ENCODE data around the gene EMP1.

Gene EMP1

GRCh38 chr12:13152756-13153155 is 43.8 kb upstream of the EMP1 start:
- Histone ChIP-seq H3K4me1 (ENCODE audit: control insufficient read depth, low read depth, low read length) (no peaks in the 10 kb centered on the region), H2BK120ac (ENCODE audit: low read depth, low read length) (no peak overlapping the region), H3K27me3 (ENCODE audit: insufficient read depth, low read length, poor library complexity) (no peaks in the 10 kb centered on the region), H3K79me1 (ENCODE audit: low read length) (no peaks in the 10 kb centered on the region), H2BK15ac (replicated peaks; ENCODE audit: low read depth) (no peak overlapping the region), H3K79me2 (ENCODE audit: control insufficient read depth, insufficient read depth, low read length) (no peaks in the 10 kb centered on the region), H3K27ac (ENCODE audit: low read depth, low read length) (no peak overlapping the region), H3K18ac (ENCODE audit: low read length) (no peak overlapping the region), H3K36me3 (ENCODE audit: control insufficient read depth, insufficient read depth, low read length) (no peaks in the 10 kb centered on the region), H3K4ac (ENCODE audit: low read depth, low read length) (no peak overlapping the region), H3K4me2 (ENCODE audit: low read length) (no peak overlapping the region), H4K8ac (ENCODE audit: low read depth, low read length) (no peak overlapping the region), H2BK5ac (ENCODE audit: low read length) (no peak overlapping the region), H3K9ac (ENCODE audit: low read length) (no peak overlapping the region), H2AK5ac (ENCODE audit: low read length) (no peak overlapping the region), H3K23ac (ENCODE audit: low read length) (no peak overlapping the region), H4K5ac (ENCODE audit: low read length) (no peak overlapping the region), H3K4me3 (ENCODE audit: low read length) (no peak overlapping the region), H3K56ac (ENCODE audit: low read length) (no peak overlapping the region)
- DNase-seq: no peak
- WGBS (ENCODE audit: extremely low coverage, insufficient coverage, low lambda C conversion rate): no CpG with 5 or more reads among the region's 6 CpGs

- H4K8ac ChIP-seq (ENCODE audit: low read depth, low read length): no peak overlapping the region
- H2BK15ac ChIP-seq (replicated peaks; ENCODE audit: low read depth): no peak overlapping the region
- no peak overlapping the region for H3K23ac ChIP-seq (ENCODE audit: low read length)
- H3K79me2 ChIP-seq (ENCODE audit: control insufficient read depth, insufficient read depth, low read length): no peaks in the 10 kb centered on the region
- no peak overlapping the region for H2BK120ac ChIP-seq (ENCODE audit: low read depth, low read length)
- no peak overlapping the region for H3K56ac ChIP-seq (ENCODE audit: low read length)
- H3K4me1 ChIP-seq (ENCODE audit: control insufficient read depth, low read depth, low read length): no peaks in the 10 kb centered on the region
- H4K5ac ChIP-seq (ENCODE audit: low read length): no peak overlapping the region
- H2BK5ac ChIP-seq (ENCODE audit: low read length): no peak overlapping the region
- no peak overlapping the region for H3K9ac ChIP-seq (ENCODE audit: low read length)
- DNase-seq: no peak
- no peaks in the 10 kb centered on the region for H3K36me3 ChIP-seq (ENCODE audit: control insufficient read depth, insufficient read depth, low read length)
- no peak overlapping the region for H3K27ac ChIP-seq (ENCODE audit: low read depth, low read length)
- no peak overlapping the region for H3K18ac ChIP-seq (ENCODE audit: low read length)
- no peak overlapping the region for H3K4me2 ChIP-seq (ENCODE audit: low read length)
- no CpG with 5 or more reads among the region's 7 CpGs for WGBS (ENCODE audit: extremely low coverage, insufficient coverage, low lambda C conversion rate)
- H3K4ac ChIP-seq (ENCODE audit: low read depth, low read length): no peak overlapping the region
- no peaks in the 10 kb centered on the region for H3K79me1 ChIP-seq (ENCODE audit: low read length)
- H2AK5ac ChIP-seq (ENCODE audit: low read length): no peak overlapping the region
- H3K4me3 ChIP-seq (ENCODE audit: low read length): no peak overlapping the region
- no peaks in the 10 kb centered on the region for H3K27me3 ChIP-seq (ENCODE audit: insufficient read depth, low read length, poor library complexity)
Observed at GRCh38 chr12:13153180-13153579, 43.3 kb upstream of the EMP1 start.

DNA sequence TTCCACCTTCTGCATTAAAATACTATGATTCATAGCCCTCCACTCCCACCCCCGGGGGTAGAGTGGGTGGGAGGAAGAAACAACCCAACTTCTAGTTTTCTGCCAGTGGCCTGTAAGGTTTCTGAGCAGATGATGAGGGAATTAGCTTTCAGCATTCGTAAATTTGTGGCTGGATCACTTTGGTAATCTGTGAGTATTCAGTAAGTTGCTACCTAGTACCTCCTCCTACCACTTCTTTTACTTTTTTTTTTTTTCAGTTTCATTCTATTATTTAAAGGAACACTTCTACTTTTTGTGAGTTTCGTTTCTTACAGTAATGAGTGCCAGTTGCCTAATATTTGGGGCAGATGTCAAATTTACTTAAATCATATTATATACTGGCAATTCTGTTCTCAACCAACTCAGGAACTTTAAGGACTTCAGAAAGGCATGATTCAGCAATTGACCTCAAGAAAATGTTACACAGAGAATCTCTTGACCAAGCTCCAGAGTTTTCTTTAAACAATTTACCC is 42.4 kb upstream of the EMP1 start:
- no peaks in the 10 kb centered on the region for H3K79me1 ChIP-seq (ENCODE audit: low read length)
- no peaks in the 10 kb centered on the region for H3K4me1 ChIP-seq (ENCODE audit: control insufficient read depth, low read depth, low read length)
- H3K27ac ChIP-seq (ENCODE audit: low read depth, low read length): no peak overlapping the region
- H3K4me2 ChIP-seq (ENCODE audit: low read length): no peak overlapping the region
- DNase-seq: no peak
- H3K27me3 ChIP-seq (ENCODE audit: insufficient read depth, low read length, poor library complexity): no peaks in the 10 kb centered on the region
- H2AK5ac ChIP-seq (ENCODE audit: low read length): no peak overlapping the region
- H3K4ac ChIP-seq (ENCODE audit: low read depth, low read length): no peak overlapping the region
- no peak overlapping the region for H3K9ac ChIP-seq (ENCODE audit: low read length)
- no CpG with 5 or more reads among the region's 3 CpGs for WGBS (ENCODE audit: extremely low coverage, insufficient coverage, low lambda C conversion rate)
- H3K23ac ChIP-seq (ENCODE audit: low read length): no peak overlapping the region
- no peak overlapping the region for H3K56ac ChIP-seq (ENCODE audit: low read length)
- no peak overlapping the region for H3K18ac ChIP-seq (ENCODE audit: low read length)
- H2BK120ac ChIP-seq (ENCODE audit: low read depth, low read length): no peak overlapping the region
- no peak overlapping the region for H4K5ac ChIP-seq (ENCODE audit: low read length)
- H3K79me2 ChIP-seq (ENCODE audit: control insufficient read depth, insufficient read depth, low read length): no peaks in the 10 kb centered on the region
- H3K4me3 ChIP-seq (ENCODE audit: low read length): no peak overlapping the region
- H2BK15ac ChIP-seq (replicated peaks; ENCODE audit: low read depth): no peak overlapping the region
- no peak overlapping the region for H2BK5ac ChIP-seq (ENCODE audit: low read length)
- no peaks in the 10 kb centered on the region for H3K36me3 ChIP-seq (ENCODE audit: control insufficient read depth, insufficient read depth, low read length)
- no peak overlapping the region for H4K8ac ChIP-seq (ENCODE audit: low read depth, low read length)

DNA sequence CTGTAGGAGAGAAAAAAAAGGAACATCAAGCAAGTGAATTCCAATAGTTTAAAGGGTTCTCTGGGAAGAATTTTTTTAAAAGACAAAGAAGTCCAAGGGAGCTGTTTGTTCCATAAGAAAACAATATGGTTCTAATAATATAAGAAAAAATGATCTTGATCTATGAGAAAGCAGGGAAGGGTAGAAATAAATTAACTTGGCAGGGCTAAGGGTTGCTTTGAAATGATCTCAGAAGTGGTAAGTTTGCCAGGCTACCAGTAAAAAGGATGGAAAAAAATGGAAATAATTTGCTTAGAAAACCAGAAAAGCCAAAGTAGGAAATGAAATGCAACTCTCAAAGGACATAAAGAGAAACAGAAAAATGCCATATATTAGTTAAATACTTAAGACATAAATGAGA is 41.7 kb upstream of the EMP1 start:
- no peak overlapping the region for H2BK15ac ChIP-seq (replicated peaks; ENCODE audit: low read depth)
- H2BK5ac ChIP-seq (ENCODE audit: low read length): no peak overlapping the region
- H3K4me3 ChIP-seq (ENCODE audit: low read length): no peak overlapping the region
- H3K36me3 ChIP-seq (ENCODE audit: control insufficient read depth, insufficient read depth, low read length): no peaks in the 10 kb centered on the region
- H4K5ac ChIP-seq (ENCODE audit: low read length): no peak overlapping the region
- no peak overlapping the region for H3K4me2 ChIP-seq (ENCODE audit: low read length)
- H3K79me1 ChIP-seq (ENCODE audit: low read length): no peaks in the 10 kb centered on the region
- no peaks in the 10 kb centered on the region for H3K4me1 ChIP-seq (ENCODE audit: control insufficient read depth, low read depth, low read length)
- no peak overlapping the region for H3K9ac ChIP-seq (ENCODE audit: low read length)
- H3K4ac ChIP-seq (ENCODE audit: low read depth, low read length): no peak overlapping the region
- no peak overlapping the region for H3K23ac ChIP-seq (ENCODE audit: low read length)
- DNase-seq: no peak
- H3K79me2 ChIP-seq (ENCODE audit: control insufficient read depth, insufficient read depth, low read length): no peaks in the 10 kb centered on the region
- H4K8ac ChIP-seq (ENCODE audit: low read depth, low read length): no peak overlapping the region
- no peaks in the 10 kb centered on the region for H3K27me3 ChIP-seq (ENCODE audit: insufficient read depth, low read length, poor library complexity)
- H2BK120ac ChIP-seq (ENCODE audit: low read depth, low read length): no peak overlapping the region
- no peak overlapping the region for H2AK5ac ChIP-seq (ENCODE audit: low read length)
- H3K18ac ChIP-seq (ENCODE audit: low read length): no peak overlapping the region
- H3K27ac ChIP-seq (ENCODE audit: low read depth, low read length): no peak overlapping the region
- H3K56ac ChIP-seq (ENCODE audit: low read length): no peak overlapping the region

- H3K79me1 ChIP-seq (ENCODE audit: low read length): no peaks in the 10 kb centered on the region
- H3K27ac ChIP-seq (ENCODE audit: low read depth, low read length): no peak overlapping the region
- H3K4ac ChIP-seq (ENCODE audit: low read depth, low read length): no peak overlapping the region
- no peaks in the 10 kb centered on the region for H3K27me3 ChIP-seq (ENCODE audit: insufficient read depth, low read length, poor library complexity)
- no CpG with 5 or more reads among the region's 2 CpGs for WGBS (ENCODE audit: extremely low coverage, insufficient coverage, low lambda C conversion rate)
- no peak overlapping the region for H3K9ac ChIP-seq (ENCODE audit: low read length)
- H3K36me3 ChIP-seq (ENCODE audit: control insufficient read depth, insufficient read depth, low read length): no peaks in the 10 kb centered on the region
- no peak overlapping the region for H4K5ac ChIP-seq (ENCODE audit: low read length)
- no peak overlapping the region for H2AK5ac ChIP-seq (ENCODE audit: low read length)
- no peak overlapping the region for H2BK120ac ChIP-seq (ENCODE audit: low read depth, low read length)
- H3K4me1 ChIP-seq (ENCODE audit: control insufficient read depth, low read depth, low read length): no peaks in the 10 kb centered on the region
- no peak overlapping the region for H3K23ac ChIP-seq (ENCODE audit: low read length)
- no peaks in the 10 kb centered on the region for H3K79me2 ChIP-seq (ENCODE audit: control insufficient read depth, insufficient read depth, low read length)
- H3K56ac ChIP-seq (ENCODE audit: low read length): no peak overlapping the region
- H3K4me3 ChIP-seq (ENCODE audit: low read length): no peak overlapping the region
- H4K8ac ChIP-seq (ENCODE audit: low read depth, low read length): no peak overlapping the region
- no peak overlapping the region for H3K4me2 ChIP-seq (ENCODE audit: low read length)
- no peak overlapping the region for H2BK15ac ChIP-seq (replicated peaks; ENCODE audit: low read depth)
- DNase-seq: no peak
- no peak overlapping the region for H2BK5ac ChIP-seq (ENCODE audit: low read length)
- no peak overlapping the region for H3K18ac ChIP-seq (ENCODE audit: low read length)
Observed at GRCh38 chr12:13156277-13156676, 40.2 kb upstream of the EMP1 start.

DNA sequence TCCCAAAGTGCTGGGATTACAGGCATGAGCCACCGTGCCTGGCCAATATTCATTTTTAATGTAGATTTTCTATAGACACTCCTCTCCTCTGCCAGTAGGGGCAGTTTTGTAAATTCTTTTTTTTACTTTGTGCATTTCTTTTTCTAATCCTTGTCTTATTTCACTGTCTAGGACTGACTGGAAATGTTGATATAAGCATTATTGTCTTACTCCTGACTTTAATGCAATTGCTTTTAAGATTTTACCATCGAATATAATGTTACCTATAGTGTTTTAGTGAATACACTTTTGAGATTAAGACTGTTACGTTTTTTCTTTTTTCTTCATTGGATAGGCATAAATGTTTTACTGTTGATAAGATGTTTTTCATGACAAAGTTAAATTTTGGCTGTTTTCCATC is 35.4 kb upstream of the EMP1 start:
- no peak overlapping the region for H3K9ac ChIP-seq (ENCODE audit: low read length)
- no CpG with 5 or more reads among the region's 3 CpGs for WGBS (ENCODE audit: extremely low coverage, insufficient coverage, low lambda C conversion rate)

More for the DNA sequence above, 35.4 kb upstream of the EMP1 start:
- Histone ChIP-seq H3K79me1 (ENCODE audit: low read length) (no peaks in the 10 kb centered on the region), H4K8ac (ENCODE audit: low read depth, low read length) (no peak overlapping the region), H2AK5ac (ENCODE audit: low read length) (no peak overlapping the region), H2BK15ac (replicated peaks; ENCODE audit: low read depth) (no peak overlapping the region), H3K27me3 (ENCODE audit: insufficient read depth, low read length, poor library complexity) (no peaks in the 10 kb centered on the region), H4K5ac (ENCODE audit: low read length) (no peak overlapping the region), H3K27ac (ENCODE audit: low read depth, low read length) (no peak overlapping the region), H3K18ac (ENCODE audit: low read length) (no peak overlapping the region), H2BK120ac (ENCODE audit: low read depth, low read length) (no peak overlapping the region), H3K56ac (ENCODE audit: low read length) (no peak overlapping the region), H3K36me3 (ENCODE audit: control insufficient read depth, insufficient read depth, low read length) (no peaks in the 10 kb centered on the region), H2BK5ac (ENCODE audit: low read length) (no peak overlapping the region), H3K23ac (ENCODE audit: low read length) (no peak overlapping the region), H3K79me2 (ENCODE audit: control insufficient read depth, insufficient read depth, low read length) (no peaks in the 10 kb centered on the region), H3K4me3 (ENCODE audit: low read length) (no peak overlapping the region), H3K4ac (ENCODE audit: low read depth, low read length) (no peak overlapping the region), H3K4me2 (ENCODE audit: low read length) (no peak overlapping the region), H3K4me1 (ENCODE audit: control insufficient read depth, low read depth, low read length) (no peaks in the 10 kb centered on the region)
- no peak for DNase-seq

Data from mesendoderm (in vitro differentiated cells).